Loucy (cell line): ENCODE data around the gene TUT4.

Experiments used
- CTCF ChIP-seq: fragments of 200-600 bp; sonication (generic); conservative IDR thresholded peaks from 2 replicates; pipeline ENCODE4 v1.5.1; 2014; ENCODE audit warnings: mild to moderate bottlenecking, antibody characterized with exemption, low read length
- EZH2phosphoT487 ChIP-seq: fragments of 200-600 bp; IDR thresholded peaks from 2 replicates; pipeline ENCODE4 v1.6.1; 2018; ENCODE audit warnings: antibody characterized with exemption, mild to moderate bottlenecking, moderate library complexity, borderline replicate concordance

- TF ChIP-seq EZH2phosphoT487 (no peak), CTCF (no peak)
Observed at GRCh38 chr1:52523376-52523775, 29.5 kb downstream of the TUT4 start.
